GM10248 (cell line): ENCODE data around the gene PLAC9.

ENCODE experiments used
- CTCF ChIA-PET: fragments of 300-600 bp; sonication (Branson Sonifier 250); formaldehyde crosslinking; extraction: SDS; loops from one replicate; lab custom pipeline; 2021; ENCODE audit warnings: antibody characterized with exemption; lab: Yijun Ruan, JAX
- POLR2A ChIA-PET: fragments of 350-650 bp; sonication (Branson Sonifier 250); formaldehyde crosslinking; extraction: SDS; loops from one replicate; lab custom pipeline; 2020; ENCODE audit warnings: antibody characterized with exemption; lab: Yijun Ruan, JAX
- DNase-seq: peaks from one replicate; pipeline ENCODE4 v3.0.0; 2012; ENCODE audit errors: extremely low spot score
- TF ChIP-seq, protein P1 (sequence below): IDR thresholded peaks from 2 replicates; pipeline ENCODE4 v1.5.1; 2012; ENCODE audit warnings: mild to moderate bottlenecking, low read depth; ENCODE audit errors: extremely low read depth, missing control alignments, control extremely low read depth

PLAC9 gene

DNA sequence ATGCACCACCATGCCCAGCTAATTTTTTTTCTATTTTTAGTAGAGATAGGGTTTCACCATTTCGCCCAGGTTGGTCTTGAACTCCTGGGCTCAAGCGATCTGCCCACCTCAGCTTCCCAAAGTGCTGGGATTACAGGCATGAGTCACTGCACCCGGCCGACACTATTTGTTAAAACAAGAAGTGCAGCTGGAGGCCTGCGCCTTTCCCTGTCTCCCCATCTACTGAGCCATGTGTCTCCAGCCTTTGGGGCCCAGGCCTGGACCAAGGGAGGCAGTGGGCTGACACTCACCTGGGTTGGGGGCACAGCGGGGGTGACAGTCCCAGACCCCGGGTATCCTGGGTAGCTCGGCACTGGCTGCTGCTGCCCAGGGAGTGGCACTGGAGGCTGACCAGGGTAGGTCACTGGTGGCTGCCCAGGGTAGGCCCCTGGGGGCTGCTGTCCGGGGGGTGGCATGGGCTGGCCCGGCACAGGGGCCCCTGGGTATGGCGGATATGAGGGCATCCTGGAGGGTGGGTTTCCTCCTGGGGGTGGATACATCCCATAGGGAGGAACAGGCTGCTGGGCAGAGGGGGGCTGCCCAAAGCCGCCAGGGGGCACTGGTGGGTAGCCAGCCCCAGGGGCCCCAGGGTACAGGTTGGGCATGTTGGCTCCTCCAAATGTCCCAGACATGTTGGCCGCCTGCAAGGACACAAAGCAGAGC lies 36.3 kb downstream of the PLAC9 start:
- DNase-seq, result peak; percentile 72
- ChIA-PET CTCF (interaction anchor here (0.7 to 3.6 kb wide), 9 partner anchors 8 to 99 kb away, joined by 3 to 16 read pairs (median 3); no protein-coding TSS in a partner anchor), POLR2A (no interaction called here)
- TF ChIP-seq, protein P1, sequence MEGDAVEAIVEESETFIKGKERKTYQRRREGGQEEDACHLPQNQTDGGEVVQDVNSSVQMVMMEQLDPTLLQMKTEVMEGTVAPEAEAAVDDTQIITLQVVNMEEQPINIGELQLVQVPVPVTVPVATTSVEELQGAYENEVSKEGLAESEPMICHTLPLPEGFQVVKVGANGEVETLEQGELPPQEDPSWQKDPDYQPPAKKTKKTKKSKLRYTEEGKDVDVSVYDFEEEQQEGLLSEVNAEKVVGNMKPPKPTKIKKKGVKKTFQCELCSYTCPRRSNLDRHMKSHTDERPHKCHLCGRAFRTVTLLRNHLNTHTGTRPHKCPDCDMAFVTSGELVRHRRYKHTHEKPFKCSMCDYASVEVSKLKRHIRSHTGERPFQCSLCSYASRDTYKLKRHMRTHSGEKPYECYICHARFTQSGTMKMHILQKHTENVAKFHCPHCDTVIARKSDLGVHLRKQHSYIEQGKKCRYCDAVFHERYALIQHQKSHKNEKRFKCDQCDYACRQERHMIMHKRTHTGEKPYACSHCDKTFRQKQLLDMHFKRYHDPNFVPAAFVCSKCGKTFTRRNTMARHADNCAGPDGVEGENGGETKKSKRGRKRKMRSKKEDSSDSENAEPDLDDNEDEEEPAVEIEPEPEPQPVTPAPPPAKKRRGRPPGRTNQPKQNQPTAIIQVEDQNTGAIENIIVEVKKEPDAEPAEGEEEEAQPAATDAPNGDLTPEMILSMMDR, result peak; percentile 42

DNA sequence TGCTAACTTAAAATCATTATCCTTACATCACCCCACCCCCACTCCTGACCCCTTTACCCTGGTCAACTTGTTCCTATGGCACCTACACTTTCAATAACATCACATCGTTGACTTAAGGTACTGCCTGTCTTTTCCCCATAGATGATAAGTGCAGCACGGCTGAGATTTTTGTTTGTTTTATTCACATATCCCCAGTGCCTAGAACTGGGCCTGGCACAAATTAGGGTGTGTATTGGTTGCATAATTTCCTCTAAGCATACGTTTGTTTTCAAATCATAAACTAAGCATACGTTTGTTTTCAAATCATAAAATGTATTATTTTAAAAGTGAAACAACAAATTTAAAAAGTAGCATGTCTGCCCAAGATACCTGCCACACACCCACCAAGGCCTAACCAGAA lies 37.5 kb downstream of the PLAC9 start:
- DNase-seq, result no peak
- TF ChIP-seq, protein P1, result no peak
- ChIA-PET CTCF (interaction anchor here (0.8 to 3.6 kb wide), 2 partner anchors 24 to 52 kb away, joined by 3 to 16 read pairs; no protein-coding TSS in a partner anchor), POLR2A (no interaction called here)

DNA sequence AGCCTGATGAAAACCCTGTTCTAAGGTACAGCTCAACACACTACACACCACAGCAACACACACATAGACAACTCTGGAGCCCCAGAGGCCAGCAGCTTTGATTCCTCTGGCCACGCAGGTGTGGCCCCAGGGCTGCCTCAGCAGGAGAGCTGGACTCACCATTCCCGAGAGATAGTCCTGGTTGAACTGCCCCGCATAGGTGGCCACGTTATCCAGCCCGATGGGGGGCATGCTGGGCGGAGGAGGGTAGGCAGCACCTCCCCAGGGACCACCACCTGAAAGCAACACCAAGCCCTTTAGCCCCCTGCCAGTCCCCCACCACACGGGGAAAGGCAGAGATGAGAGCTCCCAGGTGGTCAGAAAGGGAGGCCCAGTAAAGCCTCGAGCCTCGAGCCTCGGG lies 38.1 kb downstream of the PLAC9 start:
- no peak for DNase-seq
- POLR2A ChIA-PET, result no interaction called here
- TF ChIP-seq, protein P1, result no peak
- CTCF ChIA-PET, result interaction anchor here (0.7 kb wide), 1 partner anchor 52 kb away, joined by 3 read pairs; no protein-coding TSS in a partner anchor

DNA sequence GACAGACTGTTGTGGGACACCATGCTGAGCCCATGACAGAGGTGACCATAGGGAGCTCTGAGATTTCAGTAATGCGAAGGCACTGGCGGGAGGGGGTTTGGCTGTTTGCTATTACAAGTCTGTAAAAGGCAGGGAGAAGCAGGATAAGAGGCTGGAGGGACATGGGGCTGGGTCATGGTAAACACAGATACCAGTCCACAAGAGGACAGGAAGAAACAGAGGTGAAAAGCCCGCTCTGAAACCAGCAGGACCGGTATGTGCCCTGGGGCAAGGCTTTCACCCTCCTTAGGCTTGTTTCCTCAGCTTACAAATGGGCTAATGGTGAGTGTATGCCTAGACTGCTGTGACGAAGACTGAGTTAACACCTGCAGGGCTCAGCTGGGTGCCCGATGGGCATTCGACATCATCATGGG lies 38.7 kb downstream of the PLAC9 start:
- CTCF ChIA-PET, result interaction anchor here (0.7 to 1.3 kb wide), 2 partner anchors 42 to 51 kb away, joined by 3 read pairs; no protein-coding TSS in a partner anchor
- DNase-seq, result no peak
- TF ChIP-seq, protein P1, result no peak
- POLR2A ChIA-PET, result no interaction called here

DNA sequence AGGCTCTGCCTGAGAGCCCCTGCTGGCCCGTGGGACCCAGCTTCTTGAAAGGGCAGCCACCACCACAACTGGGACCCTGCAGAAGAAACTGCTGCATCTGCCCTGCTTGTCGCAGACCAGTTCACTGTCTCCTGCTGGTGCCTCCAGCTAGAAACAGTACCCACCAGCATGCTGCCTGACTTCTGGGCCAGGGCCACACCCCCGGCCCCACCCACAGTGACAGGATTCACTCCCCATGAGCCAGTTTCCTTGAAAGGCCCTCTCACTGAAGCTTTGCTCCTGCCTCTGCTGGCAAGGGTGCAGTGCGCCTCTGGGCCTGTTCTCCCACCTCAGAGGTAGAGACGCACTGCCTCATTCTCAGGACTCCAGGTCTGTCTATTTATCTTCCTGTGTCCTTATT lies 40.4 kb downstream of the PLAC9 start:
- ChIA-PET CTCF (interaction anchor here (1.5 kb wide), 1 partner anchor 28 kb away, joined by 4 read pairs; no protein-coding TSS in a partner anchor), POLR2A (no interaction called here)
- no peak for DNase-seq
- TF ChIP-seq, protein P1, result no peak

DNA sequence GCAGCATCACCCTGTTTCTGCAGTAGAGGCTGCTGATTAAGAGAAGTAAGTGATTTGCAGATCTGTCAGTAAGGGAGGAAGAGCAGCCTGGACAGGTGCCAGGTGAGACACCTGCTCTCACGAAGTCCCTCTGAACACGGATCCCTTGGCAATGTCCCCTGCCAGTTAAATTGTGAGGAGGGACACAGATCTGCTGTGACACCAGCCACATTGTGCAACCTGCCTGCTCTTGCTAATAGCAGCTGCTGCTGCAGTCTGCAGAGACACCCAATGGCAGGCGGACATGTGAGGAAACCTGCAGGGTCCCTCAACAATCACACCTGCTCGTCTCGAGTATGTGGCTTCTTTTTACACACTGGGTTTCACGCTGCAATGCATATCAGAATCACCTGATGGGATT lies 40.9 kb downstream of the PLAC9 start:
- POLR2A ChIA-PET, result no interaction called here
- CTCF ChIA-PET, result no interaction called here
- DNase-seq, result no peak
- TF ChIP-seq, protein P1, result no peak
